ENCODE measurements around the gene FNIP2.

Gene FNIP2

DNA sequence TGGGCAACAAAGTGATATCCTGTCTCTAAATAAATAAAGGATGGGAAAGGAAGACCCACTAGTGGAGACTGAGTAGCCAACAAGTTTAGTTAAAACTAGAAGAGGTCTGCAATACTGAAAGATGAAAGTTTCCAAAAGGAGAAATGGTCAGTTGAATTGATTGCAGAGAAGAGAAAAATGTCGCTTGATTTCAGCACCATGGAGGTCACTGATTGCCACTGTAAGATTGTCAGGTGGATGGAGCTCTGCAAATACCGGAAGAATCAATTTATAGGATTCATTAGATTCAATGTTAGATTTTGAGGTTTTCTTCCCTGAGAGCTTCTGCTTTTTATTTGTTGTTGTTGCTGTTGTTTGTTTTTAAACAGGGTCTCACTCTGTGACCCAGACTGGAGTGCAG is 5.4 kb upstream of the FNIP2 start:
- no peaks in the 10 kb centered on the region for H3K9me3 ChIP-seq (ENCODE audit: control insufficient read depth in 2 of 2, low read length in 2 of 2)
- H3K9ac ChIP-seq (ENCODE audit: low read length in 2 of 2) = no peak overlapping the region
- H3K27me3 ChIP-seq (ENCODE audit: control insufficient read depth in 1 of 2, insufficient read depth in 2 of 2, low read length in 2 of 2) = no peaks in the 10 kb centered on the region
- no peak overlapping the region for H3K4me3 ChIP-seq (ENCODE audit: low read length in 2 of 2)
- no peak overlapping the region for H3K27ac ChIP-seq (ENCODE audit: low read length)
- H3K4me1 ChIP-seq (ENCODE audit: control insufficient read depth, insufficient read depth, low read length) = no peaks in the 10 kb centered on the region
- no peaks in the 10 kb centered on the region for H3K36me3 ChIP-seq (ENCODE audit: control insufficient read depth in 2 of 2, insufficient read depth in 2 of 2, low read length in 2 of 2)

DNA sequence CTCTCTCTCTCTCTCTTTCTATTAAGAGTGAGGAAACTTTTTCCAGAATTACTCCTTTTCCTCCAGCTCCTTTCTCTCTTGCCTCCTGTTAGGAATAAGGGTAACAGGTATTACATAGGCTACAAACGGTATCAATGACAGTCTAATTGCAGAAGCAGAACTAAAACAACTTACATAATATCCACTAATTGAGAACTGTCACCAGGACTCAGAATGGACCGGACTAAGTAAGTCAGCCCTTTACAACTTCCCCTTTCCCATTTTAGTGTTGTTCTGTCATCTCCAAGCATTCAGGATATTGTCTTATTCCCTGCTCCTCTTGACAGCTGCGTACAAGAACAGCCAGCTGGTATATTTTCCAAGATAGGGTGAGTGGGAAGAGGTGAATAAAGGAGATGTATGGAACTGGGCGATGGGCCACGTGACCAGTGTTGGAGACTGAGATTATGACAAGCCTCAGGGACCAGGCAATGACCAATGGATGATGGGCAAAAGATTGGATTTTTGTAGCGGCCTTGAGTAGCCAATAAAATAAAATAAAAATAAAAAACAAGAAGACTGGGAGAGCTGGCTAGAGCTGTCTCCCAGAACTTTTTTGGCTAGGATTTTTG is 2.3 kb upstream of the FNIP2 start:
- Histone ChIP-seq H3K27ac (ENCODE audit: low read length) (no peak overlapping the region), H3K36me3 (ENCODE audit: control insufficient read depth in 2 of 2, insufficient read depth in 2 of 2, low read length in 2 of 2) (no peaks in the 10 kb centered on the region), H3K27me3 (ENCODE audit: control insufficient read depth in 1 of 2, insufficient read depth in 2 of 2, low read length in 2 of 2) (no peaks in the 10 kb centered on the region), H3K9me3 (ENCODE audit: control insufficient read depth in 2 of 2, low read length in 2 of 2) (no peaks in the 10 kb centered on the region), H3K4me1 (ENCODE audit: control insufficient read depth, insufficient read depth, low read length) (peaks cover 12% of the 10 kb centered on the region), H3K9ac (ENCODE audit: low read length in 2 of 2) (no peak overlapping the region), H3K4me3 (ENCODE audit: low read length in 2 of 2) (no peak overlapping the region)

DNA sequence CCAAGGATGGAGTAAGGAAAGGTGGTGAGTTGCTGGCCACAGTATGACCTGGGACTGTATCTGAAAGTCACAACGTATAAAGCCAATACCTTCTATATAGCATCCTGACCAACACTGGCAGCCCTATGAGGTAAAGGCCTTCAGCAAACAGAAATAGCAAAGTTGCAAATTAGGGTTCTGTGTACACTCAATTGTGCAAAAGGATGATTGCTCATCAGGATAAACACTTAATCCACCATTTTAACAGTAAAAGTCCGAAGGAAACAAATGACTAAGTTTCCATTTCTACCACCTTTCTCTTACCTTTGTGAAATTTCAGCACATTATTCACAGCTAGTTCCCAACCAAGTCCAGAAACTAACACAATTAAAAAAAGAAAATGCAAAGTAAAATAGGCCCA is 1.4 kb upstream of the FNIP2 start:
- Histone ChIP-seq H3K4me3 (ENCODE audit: low read length in 2 of 2) (no peak overlapping the region), H3K9me3 (ENCODE audit: control insufficient read depth in 2 of 2, low read length in 2 of 2) (no peaks in the 10 kb centered on the region), H3K27me3 (ENCODE audit: control insufficient read depth in 1 of 2, insufficient read depth in 2 of 2, low read length in 2 of 2) (no peaks in the 10 kb centered on the region), H3K9ac (ENCODE audit: low read length in 2 of 2) (no peak overlapping the region), H3K36me3 (ENCODE audit: control insufficient read depth in 2 of 2, insufficient read depth in 2 of 2, low read length in 2 of 2) (no peaks in the 10 kb centered on the region), H3K4me1 (ENCODE audit: control insufficient read depth, insufficient read depth, low read length) (peaks cover 12% of the 10 kb centered on the region), H3K27ac (ENCODE audit: low read length) (no peak overlapping the region)

DNA sequence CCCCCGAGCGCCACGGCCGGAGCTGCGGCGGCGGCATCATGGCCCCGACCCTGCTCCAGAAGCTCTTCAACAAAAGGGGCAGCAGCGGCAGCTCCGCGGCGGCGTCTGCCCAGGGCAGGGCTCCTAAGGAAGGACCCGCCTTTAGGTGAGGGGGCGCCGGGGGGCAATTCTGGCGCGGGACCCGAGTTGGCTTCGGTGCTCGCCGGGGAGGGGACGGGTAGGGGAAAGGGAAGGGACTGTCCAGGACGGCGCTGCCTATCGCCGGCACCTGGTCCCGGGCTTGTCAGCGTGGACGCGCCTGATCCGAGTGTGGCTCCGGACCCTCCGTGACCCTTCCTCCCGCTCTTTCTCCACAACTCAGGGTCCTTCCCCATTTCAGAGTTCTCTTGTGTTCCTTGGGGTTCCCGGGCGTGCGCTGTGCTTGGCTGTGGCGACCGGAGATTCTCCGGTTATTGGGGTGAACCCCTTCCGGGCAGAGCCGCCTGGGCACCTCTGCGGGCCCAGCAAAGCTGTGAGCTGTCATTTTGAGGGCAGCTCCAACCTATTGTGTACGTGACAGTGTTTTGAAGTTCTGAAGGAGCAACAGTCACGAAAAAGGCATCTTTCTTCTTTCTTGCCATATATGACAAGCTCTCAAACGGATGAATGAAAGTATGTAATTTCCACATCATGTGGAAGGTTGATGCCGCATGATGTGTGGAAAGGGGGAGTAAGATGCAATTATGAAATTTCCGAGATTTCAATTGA is 522 bp downstream of the FNIP2 start:
- Histone ChIP-seq H3K27ac (ENCODE audit: low read length) (no peak overlapping the region), H3K4me1 (ENCODE audit: control insufficient read depth, insufficient read depth, low read length) (peaks cover 12% of the 10 kb centered on the region), H3K4me3 (ENCODE audit: low read length in 2 of 2) (peak overlapping the region; percentile 72 to 91), H3K9ac (ENCODE audit: low read length in 2 of 2) (peak overlapping the region; percentile 79 to 81), H3K27me3 (ENCODE audit: control insufficient read depth in 1 of 2, insufficient read depth in 2 of 2, low read length in 2 of 2) (no peaks in the 10 kb centered on the region), H3K9me3 (ENCODE audit: control insufficient read depth in 2 of 2, low read length in 2 of 2) (no peaks in the 10 kb centered on the region), H3K36me3 (ENCODE audit: control insufficient read depth in 2 of 2, insufficient read depth in 2 of 2, low read length in 2 of 2) (no peaks in the 10 kb centered on the region)

DNA sequence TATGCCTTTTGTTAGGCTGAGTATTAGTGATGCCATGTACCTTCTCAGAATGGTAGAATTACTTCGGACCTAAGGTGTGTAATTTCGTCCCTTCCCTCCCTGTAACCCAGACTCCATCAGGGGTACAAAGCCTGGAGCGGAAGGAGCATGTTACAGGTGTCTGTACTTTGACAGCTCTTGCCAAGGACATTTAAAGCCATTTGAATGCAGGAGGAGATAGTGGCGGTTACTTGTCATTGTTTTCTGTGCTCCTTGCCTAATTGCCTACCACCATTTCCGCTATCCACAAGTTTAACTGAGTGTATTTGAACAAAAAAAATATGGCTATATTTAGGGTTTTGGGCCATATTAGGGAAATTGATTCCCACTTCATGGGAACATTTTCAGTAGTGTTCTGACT is 1.8 kb downstream of the FNIP2 start:
- Histone ChIP-seq H3K9me3 (ENCODE audit: control insufficient read depth in 2 of 2, low read length in 2 of 2) (no peaks in the 10 kb centered on the region), H3K27me3 (ENCODE audit: control insufficient read depth in 1 of 2, insufficient read depth in 2 of 2, low read length in 2 of 2) (no peaks in the 10 kb centered on the region), H3K36me3 (ENCODE audit: control insufficient read depth in 2 of 2, insufficient read depth in 2 of 2, low read length in 2 of 2) (no peaks in the 10 kb centered on the region), H3K4me3 (ENCODE audit: low read length in 2 of 2) (peak overlapping the region in 1 of 2 donors; percentile 91), H3K9ac (ENCODE audit: low read length in 2 of 2) (no peak overlapping the region), H3K4me1 (ENCODE audit: control insufficient read depth, insufficient read depth, low read length) (peaks cover 14% of the 10 kb centered on the region), H3K27ac (ENCODE audit: low read length) (no peak overlapping the region)

DNA sequence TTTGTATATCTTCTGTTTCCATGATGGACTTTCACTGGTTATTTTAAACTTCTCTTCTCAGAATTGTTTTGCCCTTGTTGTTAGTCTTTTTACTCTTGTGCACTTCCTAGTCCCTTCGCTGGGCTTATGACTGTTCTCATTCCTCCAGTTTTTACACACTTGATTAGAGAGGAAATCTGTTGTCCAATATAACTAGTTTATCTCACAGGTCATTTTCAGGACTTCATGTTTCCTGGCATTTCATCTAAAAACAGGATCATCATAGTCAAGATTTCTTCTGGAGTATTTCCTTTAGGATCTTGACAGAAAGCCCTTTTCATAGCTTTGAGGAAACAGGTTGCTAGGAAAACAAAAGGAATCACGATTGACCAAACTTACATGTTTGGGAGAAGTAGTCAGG is 3.0 kb downstream of the FNIP2 start:
- Histone ChIP-seq H3K4me3 (ENCODE audit: low read length in 2 of 2) (no peak overlapping the region), H3K4me1 (ENCODE audit: control insufficient read depth, insufficient read depth, low read length) (peaks cover 14% of the 10 kb centered on the region), H3K27ac (ENCODE audit: low read length) (no peak overlapping the region)

DNA sequence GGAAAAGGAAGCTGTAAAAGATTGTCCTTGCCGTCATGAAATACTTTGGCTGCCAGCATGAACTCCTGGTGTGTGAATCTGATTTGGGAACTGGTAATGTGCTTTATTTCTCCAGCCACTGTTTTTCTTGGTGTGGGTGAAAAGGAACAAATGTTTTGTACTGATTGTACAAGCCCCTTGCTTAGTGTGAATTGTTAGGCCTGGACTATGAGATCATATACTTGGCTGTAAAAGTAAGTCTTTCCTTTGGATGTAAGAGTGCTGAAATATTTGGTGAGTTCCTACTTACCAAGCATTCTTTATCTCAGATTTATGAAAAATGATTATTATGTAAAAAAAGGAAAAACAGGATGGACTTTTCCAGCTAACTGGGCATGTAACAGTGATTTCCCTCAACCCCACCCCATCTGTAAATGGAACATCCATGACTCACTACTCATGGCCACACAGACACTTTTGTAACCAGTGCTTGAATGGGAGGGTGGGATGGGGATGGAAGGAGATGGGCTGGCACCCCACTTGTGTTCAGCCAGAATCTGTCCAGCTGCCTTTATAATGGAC is 6.3 kb downstream of the FNIP2 start:
- no peaks in the 10 kb centered on the region for H3K36me3 ChIP-seq (ENCODE audit: control insufficient read depth in 2 of 2, insufficient read depth in 2 of 2, low read length in 2 of 2)
- H3K27me3 ChIP-seq (ENCODE audit: control insufficient read depth in 1 of 2, insufficient read depth in 2 of 2, low read length in 2 of 2) = no peaks in the 10 kb centered on the region
- peaks cover 6% of the 10 kb centered on the region for H3K4me1 ChIP-seq (ENCODE audit: control insufficient read depth, insufficient read depth, low read length)
- H3K4me3 ChIP-seq (ENCODE audit: low read length in 2 of 2) = no peak overlapping the region
- no peak overlapping the region for H3K9ac ChIP-seq (ENCODE audit: low read length in 2 of 2)
- H3K9me3 ChIP-seq (ENCODE audit: control insufficient read depth in 2 of 2, low read length in 2 of 2) = no peaks in the 10 kb centered on the region
- no peak overlapping the region for H3K27ac ChIP-seq (ENCODE audit: low read length)

More for the DNA sequence above, 3.0 kb downstream of the FNIP2 start:
- Histone ChIP-seq H3K9me3 (ENCODE audit: control insufficient read depth in 2 of 2, low read length in 2 of 2) (no peaks in the 10 kb centered on the region), H3K36me3 (ENCODE audit: control insufficient read depth in 2 of 2, insufficient read depth in 2 of 2, low read length in 2 of 2) (no peaks in the 10 kb centered on the region), H3K9ac (ENCODE audit: low read length in 2 of 2) (no peak overlapping the region), H3K27me3 (ENCODE audit: control insufficient read depth in 1 of 2, insufficient read depth in 2 of 2, low read length in 2 of 2) (no peaks in the 10 kb centered on the region)

DNA sequence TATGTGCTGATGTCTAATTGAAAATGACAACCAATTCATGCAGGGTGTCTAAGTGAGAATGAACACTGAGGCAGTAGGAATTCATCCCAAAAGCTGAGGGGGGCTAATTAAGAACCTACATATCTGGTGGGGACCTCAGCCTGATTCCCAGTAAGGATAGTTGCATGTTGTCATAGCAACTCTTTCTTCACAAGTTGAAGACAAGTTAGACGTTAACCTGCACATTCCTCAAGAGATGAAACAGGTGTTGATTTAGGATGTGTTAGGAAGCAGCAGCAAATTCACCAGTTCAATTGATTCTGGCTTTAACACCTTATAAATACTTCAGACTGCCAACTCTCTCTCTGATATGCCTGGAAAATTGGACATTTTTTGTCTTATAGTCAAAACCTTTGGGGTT is 7.3 kb downstream of the FNIP2 start:
- H3K36me3 ChIP-seq (ENCODE audit: control insufficient read depth in 2 of 2, insufficient read depth in 2 of 2, low read length in 2 of 2) = no peaks in the 10 kb centered on the region
- no peaks in the 10 kb centered on the region for H3K27me3 ChIP-seq (ENCODE audit: control insufficient read depth in 1 of 2, insufficient read depth in 2 of 2, low read length in 2 of 2)
- H3K9me3 ChIP-seq (ENCODE audit: control insufficient read depth in 2 of 2, low read length in 2 of 2) = no peaks in the 10 kb centered on the region
- no peak overlapping the region for H3K4me3 ChIP-seq (ENCODE audit: low read length in 2 of 2)
- no peak overlapping the region for H3K9ac ChIP-seq (ENCODE audit: low read length in 2 of 2)
- no peak overlapping the region for H3K27ac ChIP-seq (ENCODE audit: low read length)
- H3K4me1 ChIP-seq (ENCODE audit: control insufficient read depth, insufficient read depth, low read length) = peaks cover 2% of the 10 kb centered on the region

DNA sequence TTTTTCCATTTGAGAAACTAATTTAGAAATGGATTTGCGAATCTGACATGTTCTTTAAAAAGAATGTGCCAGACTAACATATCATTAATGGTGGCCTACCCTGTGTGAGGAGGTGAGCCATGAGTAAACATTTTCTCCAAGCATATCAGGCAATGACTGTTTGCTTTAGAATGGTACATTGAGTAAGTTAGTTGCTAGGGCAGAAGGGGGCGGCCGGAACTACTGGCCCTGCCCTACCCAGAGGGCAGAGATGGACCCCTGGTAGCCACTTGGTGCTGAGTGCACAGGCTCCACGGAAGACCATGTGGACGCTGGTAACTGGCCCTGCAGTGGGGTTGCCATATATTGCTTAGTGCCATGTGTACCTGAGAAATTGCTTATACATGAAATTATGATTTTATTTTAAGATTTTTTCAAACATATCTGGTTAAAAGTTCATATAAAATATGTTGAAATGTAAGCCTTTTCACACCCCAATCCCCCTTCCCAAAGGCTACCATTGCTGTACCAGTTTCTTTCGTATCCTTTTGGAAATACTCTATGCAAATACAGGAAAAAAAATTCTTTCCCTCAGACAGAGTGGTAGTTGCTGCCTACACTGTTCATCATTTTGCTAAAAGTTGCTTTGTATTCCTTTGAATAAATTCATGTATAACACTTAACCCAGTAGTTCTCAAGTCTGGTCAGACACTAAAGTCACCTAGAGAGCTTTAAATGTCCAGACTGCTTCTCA is 8.8 kb downstream of the FNIP2 start:
- Histone ChIP-seq H3K27me3 (ENCODE audit: control insufficient read depth in 1 of 2, insufficient read depth in 2 of 2, low read length in 2 of 2) (no peaks in the 10 kb centered on the region), H3K9me3 (ENCODE audit: control insufficient read depth in 2 of 2, low read length in 2 of 2) (no peaks in the 10 kb centered on the region), H3K27ac (ENCODE audit: low read length) (no peak overlapping the region), H3K36me3 (ENCODE audit: control insufficient read depth in 2 of 2, insufficient read depth in 2 of 2, low read length in 2 of 2) (no peaks in the 10 kb centered on the region), H3K9ac (ENCODE audit: low read length in 2 of 2) (no peak overlapping the region), H3K4me3 (ENCODE audit: low read length in 2 of 2) (no peak overlapping the region), H3K4me1 (ENCODE audit: control insufficient read depth, insufficient read depth, low read length) (peaks cover 8% of the 10 kb centered on the region)

DNA sequence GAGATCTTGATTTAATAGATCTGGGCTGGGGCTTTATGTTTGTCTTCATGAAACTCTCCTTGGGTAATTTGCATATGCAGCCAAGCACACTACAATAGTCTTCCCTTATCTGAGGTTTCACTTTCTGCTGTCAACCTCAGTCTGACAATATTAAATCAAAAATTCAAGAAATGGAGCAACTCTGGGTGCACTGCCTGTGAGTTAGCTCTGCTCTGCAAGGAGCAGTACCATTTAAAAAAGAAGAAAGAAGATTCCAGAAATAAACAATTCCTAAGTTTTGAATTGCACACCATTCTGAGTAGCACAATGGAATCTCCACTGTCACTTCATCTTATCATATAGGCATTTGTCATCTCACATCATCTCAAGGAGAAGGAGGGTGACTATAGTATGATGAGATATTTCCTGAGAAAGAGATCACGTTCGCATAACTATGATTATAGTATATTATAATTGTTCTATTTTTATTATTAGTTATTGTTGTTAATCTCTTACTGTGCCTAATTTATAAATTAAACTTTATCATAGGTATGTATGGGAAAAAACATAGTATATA is 9.4 kb downstream of the FNIP2 start:
- Histone ChIP-seq H3K9me3 (ENCODE audit: control insufficient read depth in 2 of 2, low read length in 2 of 2) (no peaks in the 10 kb centered on the region), H3K27ac (ENCODE audit: low read length) (no peak overlapping the region), H3K4me3 (ENCODE audit: low read length in 2 of 2) (no peak overlapping the region), H3K27me3 (ENCODE audit: control insufficient read depth in 1 of 2, insufficient read depth in 2 of 2, low read length in 2 of 2) (no peaks in the 10 kb centered on the region), H3K4me1 (ENCODE audit: control insufficient read depth, insufficient read depth, low read length) (peaks cover 12% of the 10 kb centered on the region), H3K9ac (ENCODE audit: low read length in 2 of 2) (no peak overlapping the region), H3K36me3 (ENCODE audit: control insufficient read depth in 2 of 2, insufficient read depth in 2 of 2, low read length in 2 of 2) (no peaks in the 10 kb centered on the region)

All from stomach smooth muscle (tissue), 2 donors.